ENCODE data around the gene RPL35.

RPL35 gene

GRCh38 chr9:124814164-124814535 is 47.6 kb downstream of the RPL35 start:
- DNase-seq: no peak

- no peak for DNase-seq
These were observed 48.1 kb downstream of the RPL35 start for GRCh38 chr9:124813501-124814163.

GRCh38 chr9:124813041-124813440 is 48.7 kb downstream of the RPL35 start:
- DNase-seq: no peak

GRCh38 chr9:124812441-124812876 is 49.3 kb downstream of the RPL35 start:
- no peak for DNase-seq

- DNase-seq: no peak
These were observed 50.9 kb downstream of the RPL35 start for GRCh38 chr9:124810663-124811355.

- no peak for DNase-seq
These were observed 51.8 kb downstream of the RPL35 start for GRCh38 chr9:124809741-124810500.

- no peak for DNase-seq
These were observed 52.5 kb downstream of the RPL35 start for GRCh38 chr9:124809211-124809610.

- no peak for DNase-seq
These were observed 53.4 kb downstream of the RPL35 start for GRCh38 chr9:124808246-124808956.
